ENCODE results near the gene ARSA. TPM values are rescaled to one million over a fixed set of nuclear protein-coding genes. Genes with fewer than 3 reads are reported as not detected.

The ARSA gene
- polyA plus RNA-seq, 12 donors, result 10.4 to 22.9 (median 13.4) TPM; not detected in 1

DNA sequence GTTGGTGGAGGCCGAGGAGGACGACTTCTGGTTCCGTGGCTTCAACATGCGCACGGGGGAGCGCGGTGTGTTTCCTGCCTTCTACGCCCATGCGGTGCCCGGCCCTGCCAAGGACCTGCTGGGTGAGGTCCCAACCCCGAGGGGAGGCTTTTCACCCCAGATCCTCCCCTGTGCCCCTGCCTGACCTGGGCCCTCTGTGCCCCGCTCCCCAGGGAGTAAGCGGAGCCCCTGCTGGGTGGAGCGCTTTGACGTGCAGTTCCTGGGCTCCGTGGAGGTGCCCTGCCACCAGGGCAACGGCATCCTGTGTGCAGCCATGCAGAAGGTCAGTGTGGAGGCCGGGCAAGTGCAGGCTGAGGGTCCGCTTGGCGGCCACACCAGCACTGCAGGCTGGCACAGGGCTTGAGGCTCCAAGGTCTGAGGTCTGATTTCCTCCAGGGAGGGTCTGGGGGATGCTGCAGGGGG is 22.3 kb downstream of the ARSA start:
- no peak for DNase-seq

DNA sequence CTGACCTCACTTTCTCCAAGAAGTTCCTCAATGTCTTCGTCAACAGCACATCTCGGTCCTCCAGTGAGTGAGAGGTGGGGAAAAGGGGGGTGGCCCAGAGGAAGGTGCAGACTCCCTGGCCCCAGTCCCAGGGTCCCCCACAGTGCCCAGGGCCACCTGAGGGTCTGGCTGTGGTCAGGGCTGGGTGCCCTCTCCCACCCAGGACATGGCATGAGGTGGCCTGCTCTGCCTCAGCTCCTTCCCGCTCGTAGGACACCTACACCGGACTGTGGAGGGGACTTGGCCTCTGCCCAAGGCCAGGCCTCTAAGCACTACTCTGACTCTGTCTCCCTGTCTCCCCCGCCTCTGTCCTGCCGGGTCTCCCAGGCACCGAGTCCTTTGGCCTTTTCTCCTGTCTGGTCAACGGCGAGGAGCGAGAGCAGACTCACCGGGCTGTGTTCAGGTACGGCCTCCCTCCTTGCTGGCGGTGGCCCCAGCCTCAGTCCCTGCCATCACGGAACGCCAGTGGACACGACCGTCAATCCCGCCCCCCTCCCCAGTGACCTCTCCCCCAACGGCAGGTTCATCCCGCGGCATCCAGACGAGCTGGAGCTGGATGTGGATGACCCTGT is 22.8 kb downstream of the ARSA start:
- no peak for DNase-seq

GRCh38 chr22:50604256-50605001 is 23.5 kb downstream of the ARSA start:
- DNase-seq, result no peak

GRCh38 chr22:50603511-50604255 is 24.3 kb downstream of the ARSA start:
- no peak for DNase-seq

DNA sequence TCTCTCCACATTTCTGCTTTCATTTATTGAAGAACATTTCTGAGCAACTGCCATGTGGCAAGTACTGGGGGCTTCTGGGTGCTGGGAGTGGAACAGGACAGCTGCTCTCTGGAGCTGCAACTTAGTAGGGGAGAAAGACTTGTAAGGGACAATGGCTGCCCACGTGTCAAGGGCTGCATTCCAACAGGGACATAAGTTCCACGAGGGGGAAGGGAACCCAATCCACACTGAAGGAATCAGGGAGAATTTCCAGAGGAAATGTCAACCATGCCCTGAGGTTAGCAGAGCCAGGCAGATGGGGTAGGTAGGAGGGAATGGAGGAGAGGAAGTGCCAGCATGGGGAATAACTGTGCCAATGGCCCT is 25.6 kb downstream of the ARSA start:
- no peak for DNase-seq

GRCh38 chr22:50601669-50602337 is 26.1 kb downstream of the ARSA start:
- DNase-seq, result no peak

DNA sequence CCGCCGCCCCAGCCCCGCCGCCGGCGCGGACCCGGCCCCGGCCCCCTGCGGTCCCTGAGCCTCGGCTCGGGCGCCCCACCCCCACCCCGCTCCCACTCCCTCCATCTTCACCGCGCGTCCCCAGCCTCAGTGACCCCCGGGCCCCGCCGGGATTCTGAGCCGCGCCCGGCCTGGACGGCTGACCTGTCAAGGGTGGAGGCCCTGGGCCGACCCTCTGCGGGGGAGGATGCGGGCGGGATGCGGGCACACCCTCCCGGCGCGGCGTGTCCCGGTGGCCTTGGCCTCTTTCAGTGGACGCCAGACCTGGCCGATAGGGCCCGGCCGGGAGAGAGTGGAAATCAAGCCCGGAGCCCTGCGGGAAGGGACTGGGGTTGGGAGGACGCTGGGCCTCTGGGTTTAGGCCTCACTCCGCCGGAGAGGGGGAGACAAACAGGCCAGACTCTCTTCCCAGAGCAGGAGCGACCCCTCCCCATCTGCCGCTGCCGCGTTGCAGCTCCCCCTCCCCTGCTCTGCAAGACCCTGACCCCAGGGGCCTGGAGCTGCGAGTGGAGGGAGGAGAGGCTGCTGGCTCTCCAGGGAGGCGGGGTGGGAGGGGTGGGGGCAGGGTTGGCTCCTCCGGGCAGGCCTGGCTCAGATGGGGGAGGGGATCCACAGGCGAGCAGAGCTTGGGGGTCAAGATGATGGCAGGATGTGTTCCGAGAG is 26.8 kb downstream of the ARSA start:
- no peak for DNase-seq

DNA sequence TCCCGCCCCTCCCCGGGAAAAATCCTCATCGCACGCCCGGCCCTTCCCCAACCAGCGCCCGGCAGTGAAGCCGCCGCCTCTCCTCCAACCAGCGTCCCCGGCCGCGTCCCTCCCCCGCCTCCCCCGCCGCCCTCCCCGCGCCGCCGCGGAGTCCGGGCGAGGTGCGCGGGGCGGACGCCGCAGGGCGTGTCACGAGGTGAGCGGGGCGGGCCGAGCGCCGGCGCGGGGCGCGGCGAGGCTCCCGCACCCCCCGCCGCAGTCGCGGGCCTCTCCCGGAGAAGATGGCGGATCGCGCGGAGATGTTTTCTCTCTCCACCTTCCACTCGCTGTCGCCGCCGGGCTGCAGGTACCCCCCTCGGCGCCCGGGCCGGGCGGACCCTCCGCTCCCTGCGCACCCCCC is 27.4 kb downstream of the ARSA start, which contains the start of gene MAPK8IP2:
MAPK8IP2 (plus strand) TSS at position 256 of the 400 bp plus-strand sequence; CDS start at position 282, 26 bp downstream.
- DNase-seq, result no peak

DNA sequence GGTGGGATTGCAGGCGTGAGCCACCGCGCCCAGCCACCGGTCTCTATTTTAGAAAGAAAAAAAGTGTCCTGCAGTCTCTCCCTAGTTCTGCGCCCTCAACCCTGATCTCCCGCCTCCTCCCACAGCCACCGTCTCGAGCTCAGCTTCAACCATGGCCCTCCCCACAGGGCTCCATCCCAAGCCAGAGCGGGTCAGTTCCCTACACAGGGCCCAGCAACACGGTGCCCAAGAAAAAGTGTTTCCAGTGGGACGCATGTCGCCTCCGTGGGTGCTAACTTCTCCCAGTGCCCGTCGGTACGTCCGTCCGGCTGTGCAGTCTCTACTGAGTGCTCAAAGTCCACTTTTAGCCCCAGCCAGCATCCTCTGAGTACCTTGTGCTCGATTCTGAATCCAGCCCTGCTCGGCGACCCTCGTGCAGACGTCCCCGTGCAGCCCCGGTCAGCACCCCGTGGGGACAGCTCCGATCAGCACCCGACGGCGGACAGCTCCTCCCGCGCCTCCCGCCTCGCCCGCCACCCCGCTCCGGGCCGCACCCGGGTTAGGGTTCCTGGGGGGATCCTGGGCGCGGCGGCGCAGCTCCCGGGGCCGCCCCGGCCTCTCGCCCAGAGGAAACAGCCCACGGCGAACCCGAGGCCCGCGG is 28.0 kb downstream of the ARSA start:
- DNase-seq, result peak; percentile 61

GRCh38 chr22:50597097-50597496 is 30.9 kb downstream of the ARSA start:
- no peak for DNase-seq

- DNase-seq, result no peak
Measured at GRCh38 chr22:50595189-50595588, 32.8 kb downstream of the ARSA start.

GRCh38 chr22:50587407-50587806 is 40.5 kb downstream of the ARSA start:
- DNase-seq, result no peak

- DNase-seq, result no peak
Measured at GRCh38 chr22:50586416-50586815, 41.5 kb downstream of the ARSA start.

- DNase-seq, result no peak
Measured at GRCh38 chr22:50585781-50586180, 42.2 kb downstream of the ARSA start.

- no peak for DNase-seq
Measured at GRCh38 chr22:50585238-50585637, 42.7 kb downstream of the ARSA start.

DNA sequence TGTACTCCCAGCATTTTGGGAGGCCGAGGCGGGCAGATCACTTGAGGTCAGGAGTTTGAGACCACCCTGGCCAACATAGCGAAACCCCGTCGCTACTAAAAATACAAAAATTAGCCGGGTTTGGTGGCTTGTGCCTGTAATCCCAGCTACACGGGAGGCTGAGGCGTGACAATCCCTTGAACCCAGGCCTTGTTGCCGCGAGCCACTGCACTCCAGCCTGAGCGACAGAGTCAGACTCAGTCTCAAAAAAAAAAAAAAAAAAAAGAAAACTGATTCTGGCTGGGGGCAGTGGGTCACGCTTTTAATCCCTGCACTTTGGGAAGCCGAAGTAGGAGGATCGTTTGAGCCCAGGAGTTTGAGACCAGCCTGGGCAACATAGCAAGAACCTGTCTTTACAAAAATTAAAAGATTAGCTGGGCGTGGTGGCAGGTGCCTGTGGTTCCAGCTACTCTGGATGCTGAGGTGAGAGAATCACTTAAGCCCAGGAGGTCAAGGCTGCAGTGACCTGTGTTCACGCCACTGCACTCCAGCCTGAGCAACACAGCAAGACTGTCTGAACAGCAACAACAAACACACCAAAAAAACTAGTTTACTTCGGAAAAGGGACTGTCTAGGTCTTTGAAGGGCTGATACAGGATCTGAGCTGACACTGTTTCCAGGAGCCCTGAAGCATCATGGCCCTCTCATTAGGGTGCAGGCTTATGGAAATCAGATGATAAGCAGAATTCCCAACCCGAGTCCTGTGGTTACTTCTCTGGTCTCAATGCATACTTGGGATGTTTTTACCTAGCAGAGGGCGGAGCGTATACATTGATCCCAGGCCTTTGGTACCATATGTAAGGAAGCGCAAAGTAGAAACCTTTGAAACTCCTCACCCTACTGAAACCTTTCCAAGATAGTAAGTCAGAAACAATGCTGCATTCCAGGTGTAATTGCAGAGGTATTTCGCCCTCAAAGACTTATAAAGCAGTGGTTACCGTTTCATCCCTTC is 43.6 kb downstream of the ARSA start:
- DNase-seq, result no peak

- no peak for DNase-seq
Measured at GRCh38 chr22:50583294-50583861, 44.6 kb downstream of the ARSA start.

GRCh38 chr22:50582493-50583293 is 45.3 kb downstream of the ARSA start, which contains the start of gene CHKB:
Gene CHKB (minus strand): TSS chr22:50582849. CDS start chr22:50582781, 68 bp downstream.
- DNase-seq, result peak; percentile 98

All from muscle of arm (tissue), 12 donors.